Upper lobe of left lung (tissue), 4 donors: ENCODE measurements around the gene TOGARAM1.
A peak's percentile ranks its signal among the peaks of the same experiment; 100 is the strongest.

Source experiments
- POLR2A ChIP-seq, 4 donors: fragments of 450-650 bp; IDR thresholded peaks; one replicate each; pipeline ENCODE4 v1.5.1; 2016 to 2017; ENCODE audit warnings: antibody characterized with exemption in 4 of 4, mild to moderate bottlenecking in 2 of 4
- TF ChIP-seq, protein P1 (sequence below), 6 experiments: fragments of 450-650 bp in 4 of 6; fragments of 200-600 bp in 2 of 6; sonication (generic) in 2 of 6; IDR thresholded peaks; one replicate each; pipeline ENCODE4 v1.5.1; 2016 to 2019; ENCODE audit warnings: antibody characterized with exemption in 6 of 6

DNA sequence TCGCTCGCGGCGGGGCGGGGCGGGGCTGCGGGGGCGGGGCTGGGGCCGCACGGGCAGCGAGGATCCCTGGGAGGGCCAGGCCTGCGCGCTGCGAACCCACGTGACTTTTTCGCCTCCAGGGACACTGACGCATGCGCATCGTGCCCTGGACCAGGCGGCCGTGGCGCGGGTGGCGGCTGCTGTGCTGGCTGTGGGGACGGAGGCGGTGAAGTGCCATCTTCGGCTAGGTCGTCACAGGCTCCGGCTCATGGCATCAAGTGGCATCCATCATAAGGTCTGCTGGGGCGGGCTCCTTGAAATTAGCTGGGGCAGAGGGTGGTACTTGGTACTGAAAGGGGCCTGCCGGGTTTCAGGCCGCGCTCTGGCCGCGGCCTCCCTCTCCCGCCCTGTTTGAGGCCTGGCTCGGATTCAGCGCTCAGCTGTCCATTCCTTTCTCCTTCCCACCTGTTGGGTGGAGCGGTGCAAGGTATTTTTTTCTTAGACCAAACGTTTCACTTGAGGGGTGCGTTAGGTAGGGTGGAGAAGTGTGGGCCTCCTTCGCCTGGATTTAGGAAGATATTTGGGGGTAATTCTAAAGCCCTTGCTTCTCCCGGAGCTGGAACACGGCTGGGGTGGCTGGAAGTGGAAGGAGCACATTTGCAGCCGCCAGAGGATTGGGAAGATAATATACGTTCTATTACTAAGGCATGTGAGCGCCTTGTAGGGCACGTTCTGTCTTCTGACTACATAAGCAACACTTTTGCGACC, 122.2 kb downstream of the TOGARAM1 start, which contains the start of gene PRPF39:
- TF ChIP-seq, protein P1, sequence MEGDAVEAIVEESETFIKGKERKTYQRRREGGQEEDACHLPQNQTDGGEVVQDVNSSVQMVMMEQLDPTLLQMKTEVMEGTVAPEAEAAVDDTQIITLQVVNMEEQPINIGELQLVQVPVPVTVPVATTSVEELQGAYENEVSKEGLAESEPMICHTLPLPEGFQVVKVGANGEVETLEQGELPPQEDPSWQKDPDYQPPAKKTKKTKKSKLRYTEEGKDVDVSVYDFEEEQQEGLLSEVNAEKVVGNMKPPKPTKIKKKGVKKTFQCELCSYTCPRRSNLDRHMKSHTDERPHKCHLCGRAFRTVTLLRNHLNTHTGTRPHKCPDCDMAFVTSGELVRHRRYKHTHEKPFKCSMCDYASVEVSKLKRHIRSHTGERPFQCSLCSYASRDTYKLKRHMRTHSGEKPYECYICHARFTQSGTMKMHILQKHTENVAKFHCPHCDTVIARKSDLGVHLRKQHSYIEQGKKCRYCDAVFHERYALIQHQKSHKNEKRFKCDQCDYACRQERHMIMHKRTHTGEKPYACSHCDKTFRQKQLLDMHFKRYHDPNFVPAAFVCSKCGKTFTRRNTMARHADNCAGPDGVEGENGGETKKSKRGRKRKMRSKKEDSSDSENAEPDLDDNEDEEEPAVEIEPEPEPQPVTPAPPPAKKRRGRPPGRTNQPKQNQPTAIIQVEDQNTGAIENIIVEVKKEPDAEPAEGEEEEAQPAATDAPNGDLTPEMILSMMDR (IDR thresholded peaks at IDR 0.05) = no peak
- peak in 3 of 4 donors; percentile 62 to 91 (median 73) for TF ChIP-seq POLR2A (IDR thresholded peaks at IDR 0.05)
